ENCODE measurements around the gene TICAM2. TPM values are rescaled to one million over a fixed set of nuclear protein-coding genes. Genes with fewer than 3 reads are reported as not detected.

TICAM2 gene
- total RNA-seq, 1 experiment from 2014 or later, result 0.24 TPM

- Histone ChIP-seq H3K4me1 (ENCODE audit: insufficient read depth, low read length) (no peaks in the 10 kb centered on the region), H2BK120ac (ENCODE audit: low read depth, low read length, poor library complexity, severe bottlenecking) (no peak overlapping the region), H3K18ac (ENCODE audit: insufficient read length, low read depth, low read length) (no peak overlapping the region), H4K91ac (ENCODE audit: insufficient read length, low read depth, low read length) (no peak overlapping the region), H2BK12ac (ENCODE audit: insufficient read length, low read depth, low read length) (no peak overlapping the region), H3K4ac (ENCODE audit: low read depth, low read length) (no peak overlapping the region), H3K9ac (ENCODE audit: extremely low read depth, insufficient read length, low read length) (no peak overlapping the region), H3K79me1 (ENCODE audit: insufficient read depth, low read depth, low read length, poor library complexity, severe bottlenecking) (no peaks in the 10 kb centered on the region), H3K23me2 (ENCODE audit: insufficient read length, low read depth, low read length, poor library complexity, severe bottlenecking) (no peaks in the 10 kb centered on the region), H4K8ac (replicated peaks; ENCODE audit: insufficient read length, low read depth, low read length) (no peak overlapping the region), H3K79me2 (ENCODE audit: insufficient read depth, low read length) (peaks cover 2% of the 10 kb centered on the region; the same call in 1 of the 2 replicates), H2BK20ac (ENCODE audit: low read depth, low read length, poor library complexity, severe bottlenecking) (no peak overlapping the region), H2AK5ac (ENCODE audit: insufficient read length, low read length) (no peak overlapping the region), H3K23ac (ENCODE audit: insufficient read length, low read depth, low read length) (no peak overlapping the region), H2AFZ (ENCODE audit: low read length) (no peak overlapping the region), H2BK5ac (ENCODE audit: insufficient read length, low read length) (no peak overlapping the region), H3K27ac (ENCODE audit: insufficient read length, low read depth, low read length) (no peak overlapping the region), H3K9me3 (ENCODE audit: control insufficient read depth, low read depth, low read length) (no peaks in the 10 kb centered on the region), H3K14ac (ENCODE audit: insufficient read depth, low read length) (no peak overlapping the region), H3K56ac (ENCODE audit: insufficient read length, low read depth, low read length) (no peak overlapping the region), H3K27me3 (ENCODE audit: insufficient read depth, low read length) (no peaks in the 10 kb centered on the region), H3T11ph (ENCODE audit: low read length) (no peak overlapping the region), H2BK15ac (ENCODE audit: low read depth, low read length) (no peak overlapping the region), H3K4me2 (ENCODE audit: insufficient read depth, insufficient read length, low read length) (no peak overlapping the region), H4K20me1 (ENCODE audit: control insufficient read depth, insufficient read depth, insufficient read length) (no peaks in the 10 kb centered on the region), H4K5ac (ENCODE audit: insufficient read length, low read depth, low read length) (no peak overlapping the region)
- Mint-ChIP-seq H3K9me3 (no peaks in the 10 kb centered on the region; a peak in 1 of 5 replicates), H3K27me3 (ENCODE audit: low read depth) (no peaks in the 10 kb centered on the region), H3K36me3 (ENCODE audit: insufficient read depth in 1 of 3, low read depth in 3 of 3) (no peaks in the 10 kb centered on the region), H3K27ac (no peak overlapping the region; a peak in 1 of 7 replicates), H3K4me1 (peaks cover 20% of the 10 kb centered on the region in 2 experiments), H3K4me3 (no peak overlapping the region)
- DNase-seq, result no peak
- TF ChIP-seq, protein P1, sequence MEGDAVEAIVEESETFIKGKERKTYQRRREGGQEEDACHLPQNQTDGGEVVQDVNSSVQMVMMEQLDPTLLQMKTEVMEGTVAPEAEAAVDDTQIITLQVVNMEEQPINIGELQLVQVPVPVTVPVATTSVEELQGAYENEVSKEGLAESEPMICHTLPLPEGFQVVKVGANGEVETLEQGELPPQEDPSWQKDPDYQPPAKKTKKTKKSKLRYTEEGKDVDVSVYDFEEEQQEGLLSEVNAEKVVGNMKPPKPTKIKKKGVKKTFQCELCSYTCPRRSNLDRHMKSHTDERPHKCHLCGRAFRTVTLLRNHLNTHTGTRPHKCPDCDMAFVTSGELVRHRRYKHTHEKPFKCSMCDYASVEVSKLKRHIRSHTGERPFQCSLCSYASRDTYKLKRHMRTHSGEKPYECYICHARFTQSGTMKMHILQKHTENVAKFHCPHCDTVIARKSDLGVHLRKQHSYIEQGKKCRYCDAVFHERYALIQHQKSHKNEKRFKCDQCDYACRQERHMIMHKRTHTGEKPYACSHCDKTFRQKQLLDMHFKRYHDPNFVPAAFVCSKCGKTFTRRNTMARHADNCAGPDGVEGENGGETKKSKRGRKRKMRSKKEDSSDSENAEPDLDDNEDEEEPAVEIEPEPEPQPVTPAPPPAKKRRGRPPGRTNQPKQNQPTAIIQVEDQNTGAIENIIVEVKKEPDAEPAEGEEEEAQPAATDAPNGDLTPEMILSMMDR (conservative IDR thresholded peaks at IDR 0.05), result no peak
- WGBS (ENCODE audit: extremely low coverage, insufficient read length, low lambda C conversion rate), result no CpG with 5 or more reads among the region's 1 CpG
Observed at GRCh38 chr5:115629903-115630302, 27.6 kb upstream of the TICAM2 start.

Data from H9 (cell line).